WTC11 (cell line): ENCODE data around the gene TMEM181.

ENCODE experiments used
- CTCF ChIP-seq: fragments of 200-600 bp; IDR thresholded peaks from 2 replicates; pipeline ENCODE4 v1.8.0; 2022; ENCODE audit warnings: antibody characterized with exemption
- IRF2 ChIP-seq: sonication (generic); formaldehyde crosslinking; IDR thresholded peaks from 2 replicates; pipeline ENCODE4 v1.8.0; 2022; ENCODE audit warnings: low read depth, missing genetic modification reagents, borderline replicate concordance
- MAX ChIP-seq: sonication (generic); formaldehyde crosslinking; IDR thresholded peaks from 2 replicates; pipeline ENCODE4 v1.8.0; 2022; ENCODE audit warnings: mild to moderate bottlenecking, missing genetic modification reagents
- NR2C2 ChIP-seq: sonication (generic); formaldehyde crosslinking; IDR thresholded peaks from 2 replicates; pipeline ENCODE4 v1.8.0; 2022; ENCODE audit warnings: mild to moderate bottlenecking, missing genetic modification reagents
- TEAD4 ChIP-seq: sonication (generic); formaldehyde crosslinking; IDR thresholded peaks from 2 replicates; pipeline ENCODE4 v1.8.0; 2022; ENCODE audit warnings: mild to moderate bottlenecking, missing genetic modification reagents
- ZNF121 ChIP-seq: sonication (generic); formaldehyde crosslinking; IDR thresholded peaks from 2 replicates; pipeline ENCODE4 v1.8.0; 2023; ENCODE audit warnings: missing genetic modification reagents
- ZNF263 ChIP-seq: sonication (generic); formaldehyde crosslinking; IDR thresholded peaks from 2 replicates; pipeline ENCODE4 v1.8.1; 2022; ENCODE audit warnings: low read depth, mild to moderate bottlenecking, moderate library complexity, missing genetic modification reagents
- ZNF425 ChIP-seq: fragments of 250-450 bp; sonication (Bioruptor Pico); conservative IDR thresholded peaks from 2 replicates; pipeline ENCODE4 v1.9.0; 2021; ENCODE audit warnings: mild to moderate bottlenecking
- ZNF512 ChIP-seq: sonication (generic); formaldehyde crosslinking; IDR thresholded peaks from 2 replicates; pipeline ENCODE4 v1.8.1; 2022; ENCODE audit warnings: missing genetic modification reagents, borderline replicate concordance
- TF ChIP-seq, protein P1 (sequence below): sonication (generic); formaldehyde crosslinking; IDR thresholded peaks from 2 replicates; pipeline ENCODE4 v1.8.1; 2023; ENCODE audit warnings: mild to moderate bottlenecking, missing genetic modification reagents, moderate library complexity
- TF ChIP-seq, protein P2 (sequence below): sonication (generic); formaldehyde crosslinking; IDR thresholded peaks from 2 replicates; pipeline ENCODE4 v1.8.1; 2023; ENCODE audit warnings: mild to moderate bottlenecking, missing genetic modification reagents, borderline replicate concordance

DNA sequence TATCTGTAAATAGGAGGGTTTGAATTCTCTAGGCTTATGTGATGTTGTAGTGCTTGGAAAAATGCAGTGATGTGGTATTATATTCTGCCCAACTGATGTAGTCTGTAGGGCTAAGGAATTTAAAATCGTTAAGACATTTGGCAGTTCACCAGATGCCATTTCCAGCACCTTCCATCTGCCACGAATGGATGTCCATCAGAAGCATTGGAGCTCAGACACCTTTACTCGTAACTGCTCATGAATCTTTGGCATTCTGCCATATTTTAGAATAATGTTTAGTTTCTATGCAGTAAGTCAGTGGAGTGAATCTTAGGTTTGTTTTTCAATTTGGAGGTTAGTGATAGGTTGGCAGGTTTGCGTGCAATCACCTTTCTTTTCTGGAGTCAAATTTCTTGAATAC is 87.6 kb downstream of the TMEM181 start:
- no peak for TF ChIP-seq ZNF121
- TF ChIP-seq IRF2 (CRISPR knock-in tag) = no peak
- no peak for TF ChIP-seq CTCF
- TF ChIP-seq, protein P1, sequence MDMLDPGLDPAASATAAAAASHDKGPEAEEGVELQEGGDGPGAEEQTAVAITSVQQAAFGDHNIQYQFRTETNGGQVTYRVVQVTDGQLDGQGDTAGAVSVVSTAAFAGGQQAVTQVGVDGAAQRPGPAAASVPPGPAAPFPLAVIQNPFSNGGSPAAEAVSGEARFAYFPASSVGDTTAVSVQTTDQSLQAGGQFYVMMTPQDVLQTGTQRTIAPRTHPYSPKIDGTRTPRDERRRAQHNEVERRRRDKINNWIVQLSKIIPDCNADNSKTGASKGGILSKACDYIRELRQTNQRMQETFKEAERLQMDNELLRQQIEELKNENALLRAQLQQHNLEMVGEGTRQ (CRISPR knock-in tag) = no peak
- no peak for TF ChIP-seq ZNF263 (CRISPR knock-in tag)
- TF ChIP-seq ZNF425 = no peak
- TF ChIP-seq TEAD4 (CRISPR knock-in tag) = no peak
- TF ChIP-seq NR2C2 = no peak
- TF ChIP-seq, protein P2, sequence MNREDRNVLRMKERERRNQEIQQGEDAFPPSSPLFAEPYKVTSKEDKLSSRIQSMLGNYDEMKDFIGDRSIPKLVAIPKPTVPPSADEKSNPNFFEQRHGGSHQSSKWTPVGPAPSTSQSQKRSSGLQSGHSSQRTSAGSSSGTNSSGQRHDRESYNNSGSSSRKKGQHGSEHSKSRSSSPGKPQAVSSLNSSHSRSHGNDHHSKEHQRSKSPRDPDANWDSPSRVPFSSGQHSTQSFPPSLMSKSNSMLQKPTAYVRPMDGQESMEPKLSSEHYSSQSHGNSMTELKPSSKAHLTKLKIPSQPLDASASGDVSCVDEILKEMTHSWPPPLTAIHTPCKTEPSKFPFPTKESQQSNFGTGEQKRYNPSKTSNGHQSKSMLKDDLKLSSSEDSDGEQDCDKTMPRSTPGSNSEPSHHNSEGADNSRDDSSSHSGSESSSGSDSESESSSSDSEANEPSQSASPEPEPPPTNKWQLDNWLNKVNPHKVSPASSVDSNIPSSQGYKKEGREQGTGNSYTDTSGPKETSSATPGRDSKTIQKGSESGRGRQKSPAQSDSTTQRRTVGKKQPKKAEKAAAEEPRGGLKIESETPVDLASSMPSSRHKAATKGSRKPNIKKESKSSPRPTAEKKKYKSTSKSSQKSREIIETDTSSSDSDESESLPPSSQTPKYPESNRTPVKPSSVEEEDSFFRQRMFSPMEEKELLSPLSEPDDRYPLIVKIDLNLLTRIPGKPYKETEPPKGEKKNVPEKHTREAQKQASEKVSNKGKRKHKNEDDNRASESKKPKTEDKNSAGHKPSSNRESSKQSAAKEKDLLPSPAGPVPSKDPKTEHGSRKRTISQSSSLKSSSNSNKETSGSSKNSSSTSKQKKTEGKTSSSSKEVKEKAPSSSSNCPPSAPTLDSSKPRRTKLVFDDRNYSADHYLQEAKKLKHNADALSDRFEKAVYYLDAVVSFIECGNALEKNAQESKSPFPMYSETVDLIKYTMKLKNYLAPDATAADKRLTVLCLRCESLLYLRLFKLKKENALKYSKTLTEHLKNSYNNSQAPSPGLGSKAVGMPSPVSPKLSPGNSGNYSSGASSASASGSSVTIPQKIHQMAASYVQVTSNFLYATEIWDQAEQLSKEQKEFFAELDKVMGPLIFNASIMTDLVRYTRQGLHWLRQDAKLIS = no peak
- TF ChIP-seq ZNF512 (CRISPR knock-in tag) = no peak
- no peak for TF ChIP-seq MAX
